Endothelial cell of umbilical vein (primary cell): Measurements from ENCODE around the gene GBP4. TPM values are rescaled to one million over a fixed set of nuclear protein-coding genes. Genes with fewer than 3 reads are reported as not detected.

Experiments used
- BruUV-seq: library from RNA; stranded (reverse); fragments of 400-500 nt; replicated peaks from 2 replicates; lab custom pipeline; 2021; lab: Mats Ljungman, UMichigan
- CTCF ChIA-PET: fragments of 300-600, 350-600 bp; sonication (Branson Sonifier 250); formaldehyde crosslinking; loops from one replicate; lab custom pipeline; 2021; ENCODE audit warnings: antibody characterized with exemption, inconsistent platforms; lab: Charles Lee
- POLR2A ChIA-PET: fragments of 300-600, 350-600 bp; sonication (Branson Sonifier 250); formaldehyde crosslinking; loops from one replicate; lab custom pipeline; 2021; ENCODE audit warnings: antibody characterized with exemption, inconsistent platforms; lab: Charles Lee
- DNase-seq: peaks from one replicate; pipeline ENCODE4 v3.0.0-alpha.2; 2011; ENCODE audit warnings: low read depth, low spot score
- FAIRE-seq: peaks from 2 replicates; lab custom pipeline; 2011; peaks lifted over from hg19 to GRCh38; lab: Jason Lieb, UNC
- H2AFZ ChIP-seq: 2 replicates; pipeline ENCODE4 v1.6.0; 2012; ENCODE audit warnings: low read depth, low read length, control low read depth, inconsistent platforms
- H3K27ac ChIP-seq: 2 replicates; pipeline ENCODE4 v1.5.1; 2011; ENCODE audit warnings: low read depth, mild to moderate bottlenecking, control low read depth, low read length, moderate library complexity; ENCODE audit not compliant: insufficient read depth
- H3K27me3 ChIP-seq, 2 experiments: 2 replicates each; pipeline versions ENCODE4 v1.6.0 to v1.6.1; 2011; ENCODE audit warnings: low read length in 2 of 2, mixed read lengths in 1 of 2; ENCODE audit not compliant: control insufficient read depth in 2 of 2, insufficient read depth in 2 of 2
- H3K36me3 ChIP-seq, 2 experiments: 2 replicates in 1 of 2; 3 replicates in 1 of 2; pipeline ENCODE4 v1.5.1; 2011; ENCODE audit warnings: low read length in 2 of 2, mild to moderate bottlenecking in 1 of 2, moderate library complexity in 1 of 2; ENCODE audit not compliant: control insufficient read depth in 2 of 2, insufficient read depth in 2 of 2; ENCODE audit errors: extremely low read depth in 1 of 2
- H3K4me1 ChIP-seq: 3 replicates; pipeline ENCODE4 v1.5.1; 2011; ENCODE audit warnings: mild to moderate bottlenecking, low read length; ENCODE audit not compliant: control insufficient read depth, insufficient read depth; ENCODE audit errors: extremely low read depth
- H3K4me2 ChIP-seq: 2 replicates; pipeline ENCODE4 v1.6.1; 2011; ENCODE audit warnings: low read length, control low read depth, mixed read lengths; ENCODE audit not compliant: insufficient read depth
- H3K4me3 ChIP-seq, 3 experiments: fragments of 200-600 bp in 1 of 3; sonication (generic), shearing (Covaris generic) in 1 of 3; replicated peaks in 1 of 3; 2 replicates each; pipeline ENCODE4 v1.5.1; 2011 to 2016; ENCODE audit warnings: control low read depth in 3 of 3, low read length in 3 of 3, mild to moderate bottlenecking in 2 of 3, inconsistent platforms in 1 of 3, low read depth in 1 of 3, moderate library complexity in 1 of 3; ENCODE audit not compliant: insufficient read depth in 1 of 3
- H3K79me2 ChIP-seq: 2 replicates; pipeline ENCODE4 v1.6.0; 2012; ENCODE audit warnings: low read length, inconsistent platforms; ENCODE audit not compliant: control insufficient read depth, insufficient read depth
- H3K9ac ChIP-seq: replicated peaks from 2 replicates; pipeline ENCODE3; 2011; ENCODE audit warnings: low read length, control low read depth; ENCODE audit not compliant: insufficient read depth; ENCODE audit errors: extremely low read depth
- H3K9me1 ChIP-seq: replicated peaks from 3 replicates; pipeline ENCODE4 v1.6.0; 2011; ENCODE audit warnings: mild to moderate bottlenecking, low read length; ENCODE audit not compliant: control insufficient read depth, insufficient read depth; ENCODE audit errors: extremely low read depth
- H3K9me3 ChIP-seq: replicated peaks from 2 replicates; pipeline ENCODE4 v1.5.1; 2012; ENCODE audit warnings: low read length, inconsistent platforms; ENCODE audit not compliant: control insufficient read depth, insufficient read depth
- H4K20me1 ChIP-seq: replicated peaks from 2 replicates; pipeline ENCODE3; 2011; ENCODE audit warnings: mild to moderate bottlenecking, low read length; ENCODE audit not compliant: control insufficient read depth, insufficient read depth; ENCODE audit errors: extremely low read depth
- CTCF ChIP-seq, 2 donors: IDR thresholded peaks; 1 replicate in 1 of 2; 2 replicates in 1 of 2; pipeline ENCODE4 v1.5.1; 2011; ENCODE audit warnings: low read length in 2 of 2, mild to moderate bottlenecking in 2 of 2, moderate library complexity in 2 of 2, control low read depth in 1 of 2, inconsistent platforms in 1 of 2, low read depth in 1 of 2; ENCODE audit not compliant: insufficient read depth in 1 of 2; ENCODE audit errors: extremely low read depth in 1 of 2
- EZH2 ChIP-seq: IDR thresholded peaks from 2 replicates; pipeline ENCODE4 v1.6.1; 2012; ENCODE audit warnings: borderline replicate concordance, low read depth, mild to moderate bottlenecking, moderate library complexity, low read length, inconsistent platforms; ENCODE audit not compliant: severe bottlenecking
- FOS ChIP-seq: IDR thresholded peaks from 2 replicates; pipeline ENCODE4 v1.6.1; 2011; ENCODE audit warnings: mild to moderate bottlenecking, low read length, moderate library complexity, borderline replicate concordance; ENCODE audit not compliant: insufficient read depth
- GATA2 ChIP-seq: IDR thresholded peaks from 2 replicates; pipeline ENCODE4 v1.7.0; 2011; ENCODE audit warnings: low read depth, mild to moderate bottlenecking, moderate library complexity, mixed read lengths, low read length; ENCODE audit not compliant: insufficient read length, insufficient read depth
- JUN ChIP-seq: IDR thresholded peaks from 2 replicates; pipeline ENCODE4 v1.6.1; 2011; ENCODE audit warnings: borderline replicate concordance, low read depth; ENCODE audit not compliant: insufficient read length, insufficient read depth
- MAX ChIP-seq: IDR thresholded peaks from 2 replicates; pipeline ENCODE4 v1.6.1; 2011; ENCODE audit not compliant: insufficient read depth, insufficient read length
- MYC ChIP-seq: IDR thresholded peaks from one replicate; pipeline ENCODE4 v1.6.1; 2011; ENCODE audit warnings: mild to moderate bottlenecking, low read depth, low read length
- POLR2A ChIP-seq: IDR thresholded peaks from 2 replicates; pipeline ENCODE4 v1.6.1; 2012; ENCODE audit warnings: low read depth, mild to moderate bottlenecking, control low read depth, low read length
- POLR2AphosphoS5 ChIP-seq: IDR thresholded peaks from 2 replicates; pipeline ENCODE4 v1.6.1; 2012; ENCODE audit warnings: low read depth, mild to moderate bottlenecking, control low read depth, low read length, moderate library complexity; ENCODE audit not compliant: insufficient read depth
- dilution Hi-C: fragments of 300-500 bp; cut with MboI; formaldehyde crosslinking; loops from one replicate; pipeline ENCODE4 v1.15.0; 2019; ENCODE audit warnings: low sequenced_read_pairs; ENCODE audit not compliant: extremely low pct_ligation_motif_present
- intact Hi-C: fragments of 100-400 bp; cut with micrococcal nuclease; formaldehyde crosslinking; loops from one replicate; pipeline ENCODE4 v1.10.0; 2022
- polyA plus RNA-seq, 4 experiments: library from polyadenylated mRNA; depleted of rRNA in 3 of 4; stranded (reverse) in 3 of 4; unstranded in 1 of 4; fragments of >200 nt; gene quantifications; 2 replicates each; pipeline versions ENCODE4 v1.2.1 to v1.2.3, GENCODE V29; 2011 to 2012; ENCODE audit warnings: missing spikeins in 1 of 4
- total RNA-seq: library from RNA; stranded (reverse); gene quantifications from 2 replicates; pipeline ENCODE4 v1.2.3, GENCODE V29; 2021

GBP4 gene
- total and polyA plus RNA-seq, 2 donors (not counting 3 experiments of a cell fraction or from before 2014, with no cell fraction given) = 1.7 to 7.6 TPM

- H3K9me3 ChIP-seq = no peaks in the 10 kb centered on the region
- no peak overlapping the region for H3K9ac ChIP-seq
- no peak for DNase-seq
- BruUV-seq = no TSS peak
- no peak for FAIRE-seq
- no peak overlapping the region for H2AFZ ChIP-seq
- no peak overlapping the region for H3K27ac ChIP-seq
- intact Hi-C loops (no loop called here), dilution Hi-C loops (no loop called here)
- H4K20me1 ChIP-seq = no peaks in the 10 kb centered on the region
- H3K36me3 ChIP-seq = no peaks in the 10 kb centered on the region
- no peak overlapping the region for H3K4me3 ChIP-seq
- CTCF ChIA-PET = no interaction called here
- POLR2A ChIA-PET = no interaction called here
- no peaks in the 10 kb centered on the region for H3K79me2 ChIP-seq
- H3K9me1 ChIP-seq = no peaks in the 10 kb centered on the region
- no peaks in the 10 kb centered on the region for H3K27me3 ChIP-seq
- H3K4me1 ChIP-seq = no peaks in the 10 kb centered on the region
- TF ChIP-seq POLR2AphosphoS5 (no peak), JUN (no peak), MYC (no peak), FOS (no peak), CTCF (IDR thresholded peaks at IDR 0.05; ENCODE audit: extremely low read depth in 1 of 2, insufficient read depth in 1 of 2, low read depth in 1 of 2, low read length in 2 of 2) (no peak), POLR2A (no peak)
- H3K4me2 ChIP-seq = no peak overlapping the region
Measured at GRCh38 chr1:89191314-89191713, 7.4 kb downstream of the GBP4 start.

- Histone ChIP-seq H3K27me3 (no peaks in the 10 kb centered on the region), H3K27ac (no peak overlapping the region), H3K4me1 (no peaks in the 10 kb centered on the region), H3K79me2 (no peaks in the 10 kb centered on the region), H4K20me1 (no peaks in the 10 kb centered on the region), H3K4me3 (no peak overlapping the region), H2AFZ (no peak overlapping the region), H3K36me3 (no peaks in the 10 kb centered on the region), H3K9ac (no peak overlapping the region), H3K9me3 (no peaks in the 10 kb centered on the region), H3K9me1 (no peaks in the 10 kb centered on the region), H3K4me2 (no peak overlapping the region)
- ChIA-PET POLR2A (no interaction called here), CTCF (no interaction called here)
- TF ChIP-seq JUN = no peak
- TF ChIP-seq FOS = no peak
- no peak for TF ChIP-seq GATA2
- TF ChIP-seq POLR2A = no peak
- TF ChIP-seq MAX = no peak
- TF ChIP-seq EZH2 = no peak
- no peak for TF ChIP-seq CTCF (IDR thresholded peaks at IDR 0.05; ENCODE audit: extremely low read depth in 1 of 2, insufficient read depth in 1 of 2, low read depth in 1 of 2, low read length in 2 of 2)
- dilution Hi-C loops (no loop called here), intact Hi-C loops (no loop called here)
- no peak for DNase-seq
- BruUV-seq = no TSS peak
- no peak for FAIRE-seq
Measured at GRCh38 chr1:89190017-89190416, 8.7 kb downstream of the GBP4 start.
